Fibroblast of lung (primary cell): ENCODE measurements around the gene POLG2. TPM values are rescaled to one million over a fixed set of nuclear protein-coding genes. Genes with fewer than 3 reads are reported as not detected.

Experiments used
- DNase-seq, 2 donors: peaks; one replicate each; pipeline versions ENCODE4 v3.0.0 to v3.0.0-alpha.2; 2010; ENCODE audit warnings: low read depth in 2 of 2
- H2AFZ ChIP-seq: 2 replicates; pipeline ENCODE4 v1.5.1; 2012; ENCODE audit warnings: low read length, control low read depth, inconsistent platforms
- H3K27ac ChIP-seq: 2 replicates; pipeline ENCODE4 v1.5.1; 2011; ENCODE audit warnings: low read length, control low read depth; ENCODE audit not compliant: insufficient read depth
- H3K27me3 ChIP-seq: 2 replicates; pipeline ENCODE4 v1.5.1; 2011; ENCODE audit warnings: mild to moderate bottlenecking, low read length; ENCODE audit not compliant: control insufficient read depth, insufficient read depth
- H3K36me3 ChIP-seq: 2 replicates; pipeline ENCODE4 v1.5.1; 2011; ENCODE audit warnings: low read length; ENCODE audit not compliant: control insufficient read depth, insufficient read depth
- H3K4me1 ChIP-seq: 2 replicates; pipeline ENCODE4 v1.5.1; 2011; ENCODE audit warnings: low read length; ENCODE audit not compliant: control insufficient read depth, insufficient read depth; ENCODE audit errors: extremely low read depth
- H3K4me2 ChIP-seq: 2 replicates; pipeline ENCODE4 v1.5.1; 2011; ENCODE audit warnings: low read length, control low read depth; ENCODE audit not compliant: insufficient read depth; ENCODE audit errors: extremely low read depth
- H3K4me3 ChIP-seq, 4 experiments: fragments of 200-600 bp in 1 of 4; sonication (generic) in 1 of 4; replicated peaks in 1 of 4; 2 replicates each; pipeline ENCODE4 v1.5.1; 2011 to 2016; ENCODE audit warnings: low read length in 4 of 4, low read depth in 3 of 4, mild to moderate bottlenecking in 3 of 4, control low read depth in 2 of 4, inconsistent platforms in 1 of 4, mixed read lengths in 1 of 4; ENCODE audit not compliant: insufficient read depth in 1 of 4; ENCODE audit errors: control extremely low read depth in 1 of 4
- H3K79me2 ChIP-seq: 2 replicates; pipeline ENCODE4 v1.5.1; 2012; ENCODE audit warnings: mild to moderate bottlenecking, low read length, inconsistent platforms; ENCODE audit not compliant: control insufficient read depth, insufficient read depth
- H3K9ac ChIP-seq: 2 replicates; pipeline ENCODE4 v1.5.1; 2011; ENCODE audit warnings: mild to moderate bottlenecking, low read length, control low read depth; ENCODE audit not compliant: insufficient read depth
- H3K9me3 ChIP-seq: 2 replicates; pipeline ENCODE4 v1.5.1; 2012; ENCODE audit warnings: low read depth, low read length; ENCODE audit not compliant: control insufficient read depth, insufficient read depth
- H4K20me1 ChIP-seq: 2 replicates; pipeline ENCODE4 v1.5.1; 2011; ENCODE audit warnings: low read length; ENCODE audit not compliant: control insufficient read depth, insufficient read depth; ENCODE audit errors: extremely low read depth
- EZH2 ChIP-seq: IDR thresholded peaks from 2 replicates; pipeline ENCODE4 v1.5.1; 2012; ENCODE audit warnings: low read length, control low read depth, mild to moderate bottlenecking; ENCODE audit errors: missing control alignments
- polyA plus RNA-seq, 2 donors: library from polyadenylated mRNA; depleted of rRNA in 1 of 2; stranded (reverse) in 1 of 2; unstranded in 1 of 2; fragments of >200 nt; gene quantifications; 2 replicates each; pipeline ENCODE4 v1.2.1, GENCODE V29; 2011 to 2012; ENCODE audit warnings: missing spikeins in 1 of 2
- total RNA-seq: library from RNA; depleted of rRNA; stranded (reverse); fragments of >200 nt; gene quantifications from 2 replicates; pipeline ENCODE4 v1.2.1, GENCODE V29; 2014
- TF ChIP-seq, protein P1 (sequence below), 2 donors: IDR thresholded peaks in 1 of 2; conservative IDR thresholded peaks in 1 of 2; 1 replicate in 1 of 2; 2 replicates in 1 of 2; pipeline ENCODE4 v1.5.1; 2011 to 2012; ENCODE audit warnings: low read length in 2 of 2, control low read depth in 1 of 2, inconsistent platforms in 1 of 2, low read depth in 1 of 2, mild to moderate bottlenecking in 1 of 2

Gene POLG2
- total and polyA plus RNA-seq, 2 donors (not counting 1 experiment from before 2014, with no cell fraction given) = 6.9 to 21.3 TPM

GRCh38 chr17:64428406-64428805 is 68.4 kb downstream of the POLG2 start:
- Histone ChIP-seq H2AFZ (no peak overlapping the region), H3K36me3 (no peaks in the 10 kb centered on the region), H3K4me2 (no peak overlapping the region), H3K4me1 (no peaks in the 10 kb centered on the region), H3K27ac (no peak overlapping the region), H3K27me3 (no peaks in the 10 kb centered on the region), H3K9me3 (no peaks in the 10 kb centered on the region), H3K79me2 (no peaks in the 10 kb centered on the region), H3K4me3 (no peak overlapping the region), H3K9ac (no peak overlapping the region), H4K20me1 (no peaks in the 10 kb centered on the region)
- TF ChIP-seq, protein P1, sequence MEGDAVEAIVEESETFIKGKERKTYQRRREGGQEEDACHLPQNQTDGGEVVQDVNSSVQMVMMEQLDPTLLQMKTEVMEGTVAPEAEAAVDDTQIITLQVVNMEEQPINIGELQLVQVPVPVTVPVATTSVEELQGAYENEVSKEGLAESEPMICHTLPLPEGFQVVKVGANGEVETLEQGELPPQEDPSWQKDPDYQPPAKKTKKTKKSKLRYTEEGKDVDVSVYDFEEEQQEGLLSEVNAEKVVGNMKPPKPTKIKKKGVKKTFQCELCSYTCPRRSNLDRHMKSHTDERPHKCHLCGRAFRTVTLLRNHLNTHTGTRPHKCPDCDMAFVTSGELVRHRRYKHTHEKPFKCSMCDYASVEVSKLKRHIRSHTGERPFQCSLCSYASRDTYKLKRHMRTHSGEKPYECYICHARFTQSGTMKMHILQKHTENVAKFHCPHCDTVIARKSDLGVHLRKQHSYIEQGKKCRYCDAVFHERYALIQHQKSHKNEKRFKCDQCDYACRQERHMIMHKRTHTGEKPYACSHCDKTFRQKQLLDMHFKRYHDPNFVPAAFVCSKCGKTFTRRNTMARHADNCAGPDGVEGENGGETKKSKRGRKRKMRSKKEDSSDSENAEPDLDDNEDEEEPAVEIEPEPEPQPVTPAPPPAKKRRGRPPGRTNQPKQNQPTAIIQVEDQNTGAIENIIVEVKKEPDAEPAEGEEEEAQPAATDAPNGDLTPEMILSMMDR (conservative IDR thresholded peaks at IDR 0.05 in 1 of 2, IDR thresholded peaks at IDR 0.05 in 1 of 2; ENCODE audit: low read depth in 1 of 2, low read length in 2 of 2) = no peak
- TF ChIP-seq EZH2 = no peak
- no peak for DNase-seq

Other genes starting within 250 kb of the POLG2 start
- 23.6 and 33.4 TPM in 2 replicates for gene TEX2, start 233.8 kb downstream of the POLG2 start, total RNA-seq
- 18.6 and 25.6 TPM in 2 replicates for gene TEX2, start 233.8 kb downstream of the POLG2 start, polyA plus RNA-seq
- 0.26 and 0.50 TPM in 2 replicates for gene PECAM1, start 106.2 kb downstream of the POLG2 start, total RNA-seq
- gene PECAM1, start 106.2 kb downstream of the POLG2 start, polyA plus RNA-seq = 0.08 and 0.12 TPM in 2 replicates
- gene MILR1, start 47.9 kb downstream of the POLG2 start, total RNA-seq = 4.4 and 9.1 TPM in 2 replicates
- gene MILR1, start 47.9 kb downstream of the POLG2 start, polyA plus RNA-seq = 11.6 and 33.3 TPM in 2 replicates
- gene DDX5, start 9.2 kb upstream of the POLG2 start, total RNA-seq = 393 and 439 TPM in 2 replicates
- gene DDX5, start 9.2 kb upstream of the POLG2 start, polyA plus RNA-seq = 560 and 598 TPM in 2 replicates
- gene CEP95, start 9.9 kb upstream of the POLG2 start, total RNA-seq = 24.4 and 24.8 TPM in 2 replicates
- gene CEP95, start 9.9 kb upstream of the POLG2 start, polyA plus RNA-seq = 12.6 and 16.6 TPM in 2 replicates
- gene SMURF2, start 165.3 kb upstream of the POLG2 start, total RNA-seq = 71.7 and 108 TPM in 2 replicates
- 96.3 and 103 TPM in 2 replicates for gene SMURF2, start 165.3 kb upstream of the POLG2 start, polyA plus RNA-seq